Measurements from ENCODE around the gene LYPD6.

DNA sequence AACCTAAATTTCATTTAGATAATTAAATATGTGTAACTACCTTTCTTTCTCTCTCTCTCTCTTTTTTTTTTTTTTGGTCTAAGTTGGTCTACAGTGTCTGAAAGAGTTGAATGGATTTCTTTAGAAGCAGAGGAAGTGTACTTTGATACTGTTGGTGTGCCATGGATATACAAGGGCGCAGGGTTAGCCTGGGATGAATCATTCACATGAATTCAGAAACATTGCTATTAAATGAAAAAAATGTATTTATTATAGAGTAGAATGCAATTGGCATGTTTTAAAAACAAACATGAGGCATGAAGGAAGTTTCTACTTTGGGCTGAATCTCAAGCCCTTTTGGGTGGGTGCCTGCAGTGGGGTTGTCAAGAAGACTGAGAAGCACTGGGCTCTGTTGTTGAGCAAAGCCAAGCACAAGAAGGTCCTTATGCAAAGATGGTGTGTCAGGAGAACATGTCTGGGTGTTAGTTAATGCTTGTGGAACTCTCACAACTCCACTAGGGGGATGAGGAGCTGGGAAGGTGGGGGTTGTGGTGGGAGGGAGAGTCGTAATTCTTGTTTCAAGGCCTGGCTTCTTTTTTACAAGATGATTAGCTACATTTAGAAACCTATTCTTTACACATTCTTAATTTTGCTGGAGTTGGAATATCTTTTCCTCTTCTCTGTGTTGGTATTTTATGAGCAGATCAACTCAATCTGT lies 57.9 kb downstream of the LYPD6 start:
- no peak for TF ChIP-seq MXI1 (IDR thresholded peaks at IDR 0.05; ENCODE audit: low read depth, low read length)
- TF ChIP-seq, protein P1, sequence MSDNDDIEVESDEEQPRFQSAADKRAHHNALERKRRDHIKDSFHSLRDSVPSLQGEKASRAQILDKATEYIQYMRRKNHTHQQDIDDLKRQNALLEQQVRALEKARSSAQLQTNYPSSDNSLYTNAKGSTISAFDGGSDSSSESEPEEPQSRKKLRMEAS (IDR thresholded peaks at IDR 0.05; ENCODE audit: low read depth), result no peak
- TF ChIP-seq, protein P2, sequence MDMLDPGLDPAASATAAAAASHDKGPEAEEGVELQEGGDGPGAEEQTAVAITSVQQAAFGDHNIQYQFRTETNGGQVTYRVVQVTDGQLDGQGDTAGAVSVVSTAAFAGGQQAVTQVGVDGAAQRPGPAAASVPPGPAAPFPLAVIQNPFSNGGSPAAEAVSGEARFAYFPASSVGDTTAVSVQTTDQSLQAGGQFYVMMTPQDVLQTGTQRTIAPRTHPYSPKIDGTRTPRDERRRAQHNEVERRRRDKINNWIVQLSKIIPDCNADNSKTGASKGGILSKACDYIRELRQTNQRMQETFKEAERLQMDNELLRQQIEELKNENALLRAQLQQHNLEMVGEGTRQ (IDR thresholded peaks at IDR 0.05; ENCODE audit: borderline replicate concordance, low read depth, low read length), result no peak
- TF ChIP-seq TCF12 (IDR thresholded peaks at IDR 0.05), result no peak
- TF ChIP-seq, protein P3, sequence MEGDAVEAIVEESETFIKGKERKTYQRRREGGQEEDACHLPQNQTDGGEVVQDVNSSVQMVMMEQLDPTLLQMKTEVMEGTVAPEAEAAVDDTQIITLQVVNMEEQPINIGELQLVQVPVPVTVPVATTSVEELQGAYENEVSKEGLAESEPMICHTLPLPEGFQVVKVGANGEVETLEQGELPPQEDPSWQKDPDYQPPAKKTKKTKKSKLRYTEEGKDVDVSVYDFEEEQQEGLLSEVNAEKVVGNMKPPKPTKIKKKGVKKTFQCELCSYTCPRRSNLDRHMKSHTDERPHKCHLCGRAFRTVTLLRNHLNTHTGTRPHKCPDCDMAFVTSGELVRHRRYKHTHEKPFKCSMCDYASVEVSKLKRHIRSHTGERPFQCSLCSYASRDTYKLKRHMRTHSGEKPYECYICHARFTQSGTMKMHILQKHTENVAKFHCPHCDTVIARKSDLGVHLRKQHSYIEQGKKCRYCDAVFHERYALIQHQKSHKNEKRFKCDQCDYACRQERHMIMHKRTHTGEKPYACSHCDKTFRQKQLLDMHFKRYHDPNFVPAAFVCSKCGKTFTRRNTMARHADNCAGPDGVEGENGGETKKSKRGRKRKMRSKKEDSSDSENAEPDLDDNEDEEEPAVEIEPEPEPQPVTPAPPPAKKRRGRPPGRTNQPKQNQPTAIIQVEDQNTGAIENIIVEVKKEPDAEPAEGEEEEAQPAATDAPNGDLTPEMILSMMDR (IDR thresholded peaks at IDR 0.05), result peak; percentile 46
